ENCODE results near the gene ASB13. TPM values are rescaled to one million over a fixed set of nuclear protein-coding genes. Genes with fewer than 3 reads are reported as not detected.
A peak's percentile ranks its signal among the peaks of the same experiment; 100 is the strongest.

ASB13 gene
- polyA plus RNA-seq, 3 donors = 13.3 to 44.1 (median 37.8) TPM

- TF ChIP-seq, protein P1, sequence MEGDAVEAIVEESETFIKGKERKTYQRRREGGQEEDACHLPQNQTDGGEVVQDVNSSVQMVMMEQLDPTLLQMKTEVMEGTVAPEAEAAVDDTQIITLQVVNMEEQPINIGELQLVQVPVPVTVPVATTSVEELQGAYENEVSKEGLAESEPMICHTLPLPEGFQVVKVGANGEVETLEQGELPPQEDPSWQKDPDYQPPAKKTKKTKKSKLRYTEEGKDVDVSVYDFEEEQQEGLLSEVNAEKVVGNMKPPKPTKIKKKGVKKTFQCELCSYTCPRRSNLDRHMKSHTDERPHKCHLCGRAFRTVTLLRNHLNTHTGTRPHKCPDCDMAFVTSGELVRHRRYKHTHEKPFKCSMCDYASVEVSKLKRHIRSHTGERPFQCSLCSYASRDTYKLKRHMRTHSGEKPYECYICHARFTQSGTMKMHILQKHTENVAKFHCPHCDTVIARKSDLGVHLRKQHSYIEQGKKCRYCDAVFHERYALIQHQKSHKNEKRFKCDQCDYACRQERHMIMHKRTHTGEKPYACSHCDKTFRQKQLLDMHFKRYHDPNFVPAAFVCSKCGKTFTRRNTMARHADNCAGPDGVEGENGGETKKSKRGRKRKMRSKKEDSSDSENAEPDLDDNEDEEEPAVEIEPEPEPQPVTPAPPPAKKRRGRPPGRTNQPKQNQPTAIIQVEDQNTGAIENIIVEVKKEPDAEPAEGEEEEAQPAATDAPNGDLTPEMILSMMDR (IDR thresholded peaks at IDR 0.05) = no peak
- H3K4me1 Mint-ChIP-seq = peaks cover 10% of the 10 kb centered on the region
- Histone ChIP-seq H3K36me3 (replicated peaks in 1 of 2; ENCODE audit: control insufficient read depth in 1 of 2, insufficient read depth in 2 of 2, low read length in 2 of 2) (no peaks in the 10 kb centered on the region), H3K27ac (ENCODE audit: low read depth in 1 of 2, low read length in 2 of 2) (no peak overlapping the region), H3K4me2 (replicated peaks; ENCODE audit: extremely low read depth, low read length, poor library complexity, severe bottlenecking) (no peak overlapping the region), H4K20me1 (ENCODE audit: insufficient read depth, low read length) (no peaks in the 10 kb centered on the region), H3K9ac (ENCODE audit: insufficient read depth, low read length, poor library complexity, severe bottlenecking) (no peak overlapping the region), H3K9me3 (replicated peaks in 1 of 2; ENCODE audit: control insufficient read depth in 1 of 2, insufficient read depth in 1 of 2, low read length in 2 of 2) (peaks cover 6 to 7% of the 10 kb centered on the region in 2 donors), H2AFZ (ENCODE audit: insufficient read depth, low read depth, low read length, poor library complexity, severe bottlenecking) (no peak overlapping the region), H3K4me3 (replicated peaks in 1 of 3; ENCODE audit: low read depth in 2 of 3, low read length in 3 of 3) (no peak overlapping the region), H3K27me3 (ENCODE audit: control insufficient read depth in 2 of 2, insufficient read depth in 2 of 2, low read length in 2 of 2) (no peaks in the 10 kb centered on the region), H3K79me2 (ENCODE audit: insufficient read depth, low read length) (peaks cover 4% of the 10 kb centered on the region), H3K4me1 (ENCODE audit: control insufficient read depth in 1 of 2, insufficient read depth in 2 of 2, low read length in 2 of 2) (peaks cover 8 to 16% of the 10 kb centered on the region in 2 donors)
- DNase-seq = no peak
- H3K27ac Mint-ChIP-seq = peak overlapping the region in 1 of 7 donors; percentile 23
- no peaks in the 10 kb centered on the region for H3K27me3 Mint-ChIP-seq (ENCODE audit: low read depth in 3 of 3)
- intact Hi-C loops (cut with micrococcal nuclease) = no loop called here
- no peaks in the 10 kb centered on the region for H3K36me3 Mint-ChIP-seq
- WGBS (ENCODE audit: insufficient coverage) = 100% methylated on average over 1 of the region's 8 CpGs
- no peak overlapping the region for H3K4me3 Mint-ChIP-seq
- H3K9me3 Mint-ChIP-seq = peaks cover 2 to 16% (median 13%) of the 10 kb centered on the region in 7 donors
These were observed 4.4 kb upstream of the ASB13 start for GRCh38 chr10:5670662-5671375.

GRCh38 chr10:5669604-5670003 is 3.2 kb upstream of the ASB13 start:
- Histone ChIP-seq H3K9ac (ENCODE audit: insufficient read depth, low read length, poor library complexity, severe bottlenecking) (no peak overlapping the region), H3K4me1 (ENCODE audit: control insufficient read depth in 1 of 2, insufficient read depth in 2 of 2, low read length in 2 of 2) (peaks cover 18 to 26% of the 10 kb centered on the region in 2 donors), H3K36me3 (replicated peaks in 1 of 2; ENCODE audit: control insufficient read depth in 1 of 2, insufficient read depth in 2 of 2, low read length in 2 of 2) (no peaks in the 10 kb centered on the region), H3K9me3 (replicated peaks in 1 of 2; ENCODE audit: control insufficient read depth in 1 of 2, insufficient read depth in 1 of 2, low read length in 2 of 2) (peaks cover 6 to 7% of the 10 kb centered on the region in 2 donors), H4K20me1 (ENCODE audit: insufficient read depth, low read length) (peaks cover 4% of the 10 kb centered on the region), H2AFZ (ENCODE audit: insufficient read depth, low read depth, low read length, poor library complexity, severe bottlenecking) (no peak overlapping the region), H3K79me2 (ENCODE audit: insufficient read depth, low read length) (peaks cover 10% of the 10 kb centered on the region), H3K4me2 (replicated peaks; ENCODE audit: extremely low read depth, low read length, poor library complexity, severe bottlenecking) (no peak overlapping the region), H3K4me3 (replicated peaks in 1 of 3; ENCODE audit: low read depth in 2 of 3, low read length in 3 of 3) (no peak overlapping the region), H3K27ac (ENCODE audit: low read depth in 1 of 2, low read length in 2 of 2) (no peak overlapping the region), H3K27me3 (ENCODE audit: control insufficient read depth in 2 of 2, insufficient read depth in 2 of 2, low read length in 2 of 2) (no peaks in the 10 kb centered on the region)
- H3K9me3 Mint-ChIP-seq = peaks cover 2 to 14% (median 12%) of the 10 kb centered on the region in 7 donors
- DNase-seq = no peak
- intact Hi-C loops (cut with micrococcal nuclease) = no loop called here
- H3K27ac Mint-ChIP-seq = no peak overlapping the region
- TF ChIP-seq, protein P1 (IDR thresholded peaks at IDR 0.05) = no peak
- peaks cover 18% of the 10 kb centered on the region for H3K4me1 Mint-ChIP-seq
- H3K27me3 Mint-ChIP-seq (ENCODE audit: low read depth in 3 of 3) = no peaks in the 10 kb centered on the region
- no peak overlapping the region for H3K4me3 Mint-ChIP-seq
- 100% methylated on average over 1 of the region's 1 CpG for WGBS (ENCODE audit: insufficient coverage)
- H3K36me3 Mint-ChIP-seq = no peaks in the 10 kb centered on the region

Data from CD14-positive monocyte (primary cell).